SU-DHL-6 (cell line): Measurements from ENCODE around the gene FN3KRP.

Source experiments
- H2AFZ ChIP-seq: fragments of 200-600 bp; sonication (generic); 2 replicates; pipeline ENCODE4 v1.6.1; 2014; ENCODE audit warnings: low read depth, mild to moderate bottlenecking, moderate library complexity, mixed read lengths, antibody characterized with exemption, low read length; ENCODE audit not compliant: severe bottlenecking
- H3F3A ChIP-seq: fragments of 200-600 bp; shearing (Covaris generic); 2 replicates; pipeline ENCODE4 v1.6.0; 2016; ENCODE audit warnings: antibody characterized with exemption, mild to moderate bottlenecking; ENCODE audit not compliant: insufficient read depth
- H3K27ac ChIP-seq: fragments of 200-600 bp; sonication (generic); 2 replicates; pipeline ENCODE4 v1.5.1; 2016; ENCODE audit warnings: low read depth, mild to moderate bottlenecking, low read length, moderate library complexity, mixed read lengths
- H3K27me3 ChIP-seq: fragments of 200-600 bp; sonication (generic), shearing (Covaris generic); 2 replicates; pipeline ENCODE4 v1.6.0; 2014; ENCODE audit warnings: mild to moderate bottlenecking, low read length
- H3K36me3 ChIP-seq: fragments of 200-600 bp; sonication (generic); 2 replicates; pipeline ENCODE4 v1.6.1; 2014; ENCODE audit warnings: mild to moderate bottlenecking, low read length, mixed read lengths
- H3K4me2 ChIP-seq: fragments of 300-600, 200-600 bp; shearing (Covaris generic), sonication (generic); 2 replicates; pipeline ENCODE4 v1.6.0; 2014; ENCODE audit warnings: low read length, low read depth, mild to moderate bottlenecking; ENCODE audit not compliant: poor library complexity, severe bottlenecking
- H3K4me3 ChIP-seq: fragments of 200-600 bp; sonication (generic); 2 replicates; pipeline ENCODE4 v1.5.1; 2014; ENCODE audit warnings: antibody characterized with exemption, low read length, mild to moderate bottlenecking, mixed read lengths; ENCODE audit not compliant: insufficient read depth, poor library complexity, severe bottlenecking
- H3K79me2 ChIP-seq: fragments of 200-600 bp; sonication (generic); 2 replicates; pipeline ENCODE4 v1.6.1; 2014; ENCODE audit warnings: mild to moderate bottlenecking, low read length, moderate library complexity; ENCODE audit not compliant: insufficient read depth
- H3K9ac ChIP-seq: fragments of 200-600 bp; sonication (generic); 2 replicates; pipeline ENCODE4 v1.7.0; 2014; ENCODE audit warnings: mild to moderate bottlenecking, low read length
- H3K9me2 ChIP-seq: fragments of 200-600 bp; sonication (generic); replicated peaks from 2 replicates; pipeline ENCODE4 v1.6.1; 2014; ENCODE audit warnings: low read length; ENCODE audit not compliant: insufficient read depth
- H3K9me3 ChIP-seq: fragments of 200-600 bp; sonication (generic); 2 replicates; pipeline ENCODE4 v1.6.1; 2014; ENCODE audit warnings: low read length, mixed read lengths; ENCODE audit not compliant: insufficient read depth
- H4K20me1 ChIP-seq: fragments of 200-600 bp; sonication (generic); 2 replicates; pipeline ENCODE4 v1.6.1; 2014; ENCODE audit warnings: low read depth, mild to moderate bottlenecking, antibody characterized with exemption, low read length, moderate library complexity, mixed read lengths
- EZH2phosphoT487 ChIP-seq: fragments of 200-600 bp; sonication (generic), shearing (Covaris generic); conservative IDR thresholded peaks from 2 replicates; pipeline ENCODE4 v1.6.1; 2018; ENCODE audit warnings: mild to moderate bottlenecking, antibody characterized with exemption, low read length, moderate library complexity, mixed read lengths
- TF ChIP-seq, protein P1 (sequence below): fragments of 200-600 bp; sonication (generic); IDR thresholded peaks from one replicate; pipeline ENCODE4 v1.5.1; 2017; ENCODE audit warnings: antibody characterized with exemption, mild to moderate bottlenecking, low read length, moderate library complexity; ENCODE audit not compliant: insufficient read depth, poor library complexity, severe bottlenecking

Gene FN3KRP

DNA sequence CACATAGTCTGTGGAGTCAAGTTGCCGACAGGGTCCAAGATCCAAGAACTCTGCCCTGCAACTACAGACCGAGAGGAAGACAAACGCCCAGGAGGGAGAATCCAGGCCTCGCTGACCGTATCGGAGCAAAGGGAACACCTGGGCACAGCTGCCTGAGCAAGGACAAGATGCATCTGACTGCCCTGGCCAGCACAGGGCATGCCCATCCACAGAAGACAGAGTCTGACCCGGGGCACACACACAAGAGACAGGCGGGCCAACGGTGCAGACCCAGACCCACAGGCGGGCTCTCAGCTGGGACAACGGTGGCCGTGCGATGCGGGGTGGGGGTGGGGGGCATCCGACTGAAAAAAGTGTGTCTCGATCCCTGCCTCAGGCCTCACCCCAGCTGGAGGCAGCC, 24.2 kb upstream of the FN3KRP start:
- Histone ChIP-seq H3K27me3 (no peaks in the 10 kb centered on the region), H3K4me3 (no peak overlapping the region), H3F3A (no peaks in the 10 kb centered on the region), H3K27ac (no peak overlapping the region), H3K9me2 (no peaks in the 10 kb centered on the region), H3K4me2 (no peak overlapping the region), H3K9me3 (peaks cover 11% of the 10 kb centered on the region), H2AFZ (no peak overlapping the region), H3K79me2 (no peaks in the 10 kb centered on the region), H3K9ac (no peak overlapping the region), H3K36me3 (no peaks in the 10 kb centered on the region), H4K20me1 (no peaks in the 10 kb centered on the region)
- TF ChIP-seq, protein P1, sequence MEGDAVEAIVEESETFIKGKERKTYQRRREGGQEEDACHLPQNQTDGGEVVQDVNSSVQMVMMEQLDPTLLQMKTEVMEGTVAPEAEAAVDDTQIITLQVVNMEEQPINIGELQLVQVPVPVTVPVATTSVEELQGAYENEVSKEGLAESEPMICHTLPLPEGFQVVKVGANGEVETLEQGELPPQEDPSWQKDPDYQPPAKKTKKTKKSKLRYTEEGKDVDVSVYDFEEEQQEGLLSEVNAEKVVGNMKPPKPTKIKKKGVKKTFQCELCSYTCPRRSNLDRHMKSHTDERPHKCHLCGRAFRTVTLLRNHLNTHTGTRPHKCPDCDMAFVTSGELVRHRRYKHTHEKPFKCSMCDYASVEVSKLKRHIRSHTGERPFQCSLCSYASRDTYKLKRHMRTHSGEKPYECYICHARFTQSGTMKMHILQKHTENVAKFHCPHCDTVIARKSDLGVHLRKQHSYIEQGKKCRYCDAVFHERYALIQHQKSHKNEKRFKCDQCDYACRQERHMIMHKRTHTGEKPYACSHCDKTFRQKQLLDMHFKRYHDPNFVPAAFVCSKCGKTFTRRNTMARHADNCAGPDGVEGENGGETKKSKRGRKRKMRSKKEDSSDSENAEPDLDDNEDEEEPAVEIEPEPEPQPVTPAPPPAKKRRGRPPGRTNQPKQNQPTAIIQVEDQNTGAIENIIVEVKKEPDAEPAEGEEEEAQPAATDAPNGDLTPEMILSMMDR: no peak

DNA sequence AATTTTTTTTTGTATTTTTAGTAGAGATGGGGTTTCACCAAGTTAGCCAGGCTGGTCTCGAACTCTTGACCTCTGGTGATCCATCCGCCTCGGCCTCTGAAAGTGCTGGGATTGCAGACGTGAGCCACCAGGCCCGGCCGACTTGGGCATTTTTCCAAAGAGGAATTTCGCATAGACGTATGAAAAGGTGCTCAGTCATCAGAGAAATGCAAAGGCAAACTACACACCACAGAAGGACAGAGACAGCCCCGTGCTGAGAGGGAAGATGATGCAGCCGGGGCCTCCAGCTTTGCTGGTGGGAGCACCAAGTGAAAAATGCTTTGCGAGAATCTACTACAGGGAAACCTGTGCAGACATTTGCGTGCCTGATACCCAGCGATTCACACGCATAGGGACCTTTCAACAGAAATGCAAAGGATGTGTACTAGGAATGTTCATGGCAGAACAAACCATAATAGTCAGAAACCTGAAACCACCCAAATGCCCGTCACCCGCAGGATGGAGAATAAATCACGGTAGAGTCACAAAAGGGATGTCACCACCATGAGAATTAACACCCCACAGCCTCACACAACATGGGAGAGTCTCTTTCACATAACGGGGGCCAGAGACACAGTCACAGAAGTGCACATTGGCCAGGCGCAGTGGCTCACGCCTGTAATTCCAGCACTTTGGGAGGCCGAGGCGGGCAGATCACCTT, 23.2 kb upstream of the FN3KRP start:
- no peak overlapping the region for H3K9ac ChIP-seq
- H2AFZ ChIP-seq: no peak overlapping the region
- no peaks in the 10 kb centered on the region for H3K79me2 ChIP-seq
- no peak overlapping the region for H3K4me3 ChIP-seq
- H3K27me3 ChIP-seq: no peaks in the 10 kb centered on the region
- no peaks in the 10 kb centered on the region for H3F3A ChIP-seq
- H3K9me3 ChIP-seq: peaks cover 11% of the 10 kb centered on the region
- H3K27ac ChIP-seq: no peak overlapping the region
- H4K20me1 ChIP-seq: no peaks in the 10 kb centered on the region
- no peak for TF ChIP-seq EZH2phosphoT487
- TF ChIP-seq, protein P1: no peak
- H3K36me3 ChIP-seq: no peaks in the 10 kb centered on the region
- no peaks in the 10 kb centered on the region for H3K9me2 ChIP-seq
- no peak overlapping the region for H3K4me2 ChIP-seq

DNA sequence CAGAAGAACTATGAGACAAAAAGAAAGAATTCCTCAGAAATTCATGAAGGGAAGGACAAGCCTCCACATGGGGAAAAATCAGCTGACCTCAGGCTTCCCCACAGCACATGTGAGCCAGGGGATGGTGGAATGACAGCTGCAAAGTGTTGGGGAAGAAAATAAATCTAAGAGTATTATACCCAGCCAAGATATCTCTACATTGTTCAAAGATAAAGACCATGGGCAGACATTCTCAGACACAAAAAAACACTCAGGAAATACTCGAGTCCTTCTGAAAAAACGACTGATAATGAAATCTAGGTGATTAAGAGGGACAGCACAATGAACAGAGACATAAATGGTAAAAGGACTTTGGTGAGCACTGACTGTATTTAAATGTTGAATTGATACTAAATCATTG, 21.9 kb upstream of the FN3KRP start:
- Histone ChIP-seq H3K9ac (no peak overlapping the region), H3K79me2 (no peaks in the 10 kb centered on the region), H4K20me1 (no peaks in the 10 kb centered on the region), H3K27me3 (no peaks in the 10 kb centered on the region), H2AFZ (no peak overlapping the region), H3K36me3 (no peaks in the 10 kb centered on the region), H3K9me2 (no peaks in the 10 kb centered on the region), H3F3A (no peaks in the 10 kb centered on the region), H3K27ac (no peak overlapping the region), H3K9me3 (peaks cover 11% of the 10 kb centered on the region), H3K4me3 (no peak overlapping the region), H3K4me2 (no peak overlapping the region)
- TF ChIP-seq, protein P1: no peak
- TF ChIP-seq EZH2phosphoT487: no peak
